IPS-15b (cell line): ENCODE results near the gene MACROH2A1.

Experiments used
- H3K27me3 ChIP-seq: one replicate; pipeline ENCODE4 v1.6.1; 2013; ENCODE audit warnings: low read length; ENCODE audit not compliant: control insufficient read depth, insufficient read depth
- H3K36me3 ChIP-seq: one replicate; pipeline ENCODE4 v1.6.1; 2013; ENCODE audit warnings: low read length; ENCODE audit not compliant: control insufficient read depth, insufficient read depth
- H3K4me1 ChIP-seq: one replicate; pipeline ENCODE4 v1.6.1; 2013; ENCODE audit warnings: mild to moderate bottlenecking, low read length; ENCODE audit not compliant: control insufficient read depth, insufficient read depth
- H3K4me3 ChIP-seq: one replicate; pipeline ENCODE4 v1.5.1; 2013; ENCODE audit warnings: low read depth, low read length
- H3K9ac ChIP-seq: one replicate; pipeline ENCODE4 v1.6.1; 2013; ENCODE audit warnings: low read depth, mild to moderate bottlenecking, low read length
- H3K9me3 ChIP-seq: one replicate; pipeline ENCODE4 v1.6.1; 2013; ENCODE audit warnings: mild to moderate bottlenecking, low read length; ENCODE audit not compliant: control insufficient read depth, insufficient read depth

MACROH2A1 gene

DNA sequence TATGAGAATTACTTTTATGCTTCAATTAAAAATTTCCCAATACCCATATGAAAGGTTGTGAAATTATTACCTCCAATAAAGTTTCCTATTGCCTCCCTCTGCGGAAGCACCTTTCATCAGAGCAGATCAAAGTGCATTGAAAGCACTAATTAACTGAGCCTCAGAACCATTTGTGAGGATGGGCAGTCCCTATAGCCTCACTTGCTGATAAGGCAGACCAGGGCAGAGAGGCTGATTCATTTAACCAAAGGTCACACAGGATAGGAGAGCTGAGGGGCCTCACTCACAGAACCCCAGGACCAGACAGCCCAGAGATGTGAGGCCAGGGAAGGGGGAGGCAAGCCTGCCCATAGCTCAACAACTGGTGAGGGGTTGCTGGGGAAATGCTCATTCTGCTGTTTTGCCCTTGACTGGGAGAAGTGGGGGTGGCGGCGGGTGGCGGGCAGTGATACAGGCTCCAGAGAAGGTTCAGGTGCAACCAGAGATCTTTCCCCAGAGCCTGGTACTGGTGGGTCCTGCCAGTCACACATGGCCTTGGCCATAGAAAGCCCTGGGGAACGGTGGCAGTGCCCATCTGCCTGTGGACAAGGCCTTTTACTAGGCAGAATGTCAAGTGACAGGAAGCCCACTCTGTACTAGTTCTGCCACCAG, 57.9 kb downstream of the MACROH2A1 start:
- H3K9me3 ChIP-seq = no peaks in the 10 kb centered on the region
- no peak overlapping the region for H3K4me3 ChIP-seq
- H3K36me3 ChIP-seq = peaks cover 5% of the 10 kb centered on the region
- H3K9ac ChIP-seq = no peak overlapping the region
- no peaks in the 10 kb centered on the region for H3K27me3 ChIP-seq
- no peaks in the 10 kb centered on the region for H3K4me1 ChIP-seq

DNA sequence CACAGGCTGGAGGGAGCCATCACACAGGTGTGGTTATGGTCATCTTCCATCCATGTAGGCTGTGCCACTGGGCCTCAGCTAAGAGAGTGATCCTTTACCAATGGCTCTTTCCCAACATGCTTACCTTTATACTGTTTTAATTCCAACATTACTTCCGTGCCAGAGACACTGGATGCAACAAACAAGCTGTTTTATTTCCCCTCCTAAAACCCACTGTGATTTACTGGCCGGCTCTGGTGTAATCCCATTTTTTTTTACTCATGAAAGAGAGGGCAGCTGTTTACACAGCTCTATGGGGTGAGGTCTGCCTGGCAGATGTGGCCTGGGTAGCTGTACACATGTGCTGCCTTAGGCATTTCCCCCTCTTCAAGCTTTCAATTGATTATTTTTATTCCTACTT, 58.5 kb downstream of the MACROH2A1 start:
- peaks cover 5% of the 10 kb centered on the region for H3K36me3 ChIP-seq

DNA sequence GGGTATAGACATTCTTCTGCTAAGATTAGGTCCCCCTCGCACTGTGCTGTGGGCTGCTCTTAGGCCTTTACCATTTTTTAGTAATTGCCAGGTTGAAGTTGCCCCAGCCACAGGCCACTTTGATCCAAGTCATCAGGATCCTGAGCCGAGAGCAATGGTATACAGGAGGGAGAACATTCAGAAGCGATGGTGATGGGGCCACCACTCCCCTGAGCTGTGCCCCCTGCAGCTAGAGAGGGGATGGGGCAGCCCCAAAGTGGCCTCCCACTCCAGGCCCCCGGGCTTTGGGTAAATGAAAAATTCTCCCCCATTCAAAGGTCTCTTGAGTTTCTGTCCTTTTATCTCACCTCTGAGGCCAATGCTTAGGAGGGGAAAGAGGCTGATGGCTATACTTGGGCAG, 59.4 kb downstream of the MACROH2A1 start:
- peaks cover 5% of the 10 kb centered on the region for H3K36me3 ChIP-seq

More for the DNA sequence above, 58.5 kb downstream of the MACROH2A1 start:
- no peaks in the 10 kb centered on the region for H3K4me1 ChIP-seq
- H3K9ac ChIP-seq = no peak overlapping the region
- H3K4me3 ChIP-seq = no peak overlapping the region
- H3K27me3 ChIP-seq = no peaks in the 10 kb centered on the region
- H3K9me3 ChIP-seq = no peaks in the 10 kb centered on the region

DNA sequence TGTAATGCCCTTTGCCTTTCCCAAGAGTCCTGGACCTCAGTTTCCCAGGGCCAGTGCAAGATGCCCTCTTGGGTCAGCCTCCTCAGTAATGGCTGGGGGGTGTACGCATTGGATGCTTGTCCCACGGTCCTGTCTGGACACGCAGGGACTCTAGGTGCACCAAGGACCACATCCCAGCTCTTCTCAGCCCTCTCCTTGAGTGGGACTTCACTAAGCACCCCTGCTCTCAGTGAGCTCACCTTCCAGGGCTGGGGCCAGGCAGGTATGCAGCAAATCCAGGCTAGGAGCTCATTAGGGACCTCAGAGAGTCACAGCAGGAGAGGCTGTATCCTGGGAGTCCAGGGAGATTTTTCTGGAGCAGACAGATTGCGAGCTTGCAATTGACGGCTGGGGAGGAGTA, 59.8 kb downstream of the MACROH2A1 start:
- Histone ChIP-seq H3K27me3 (no peaks in the 10 kb centered on the region), H3K4me1 (no peaks in the 10 kb centered on the region), H3K4me3 (no peak overlapping the region), H3K9me3 (no peaks in the 10 kb centered on the region), H3K36me3 (peaks cover 5% of the 10 kb centered on the region), H3K9ac (no peak overlapping the region)

More for the DNA sequence above, 59.4 kb downstream of the MACROH2A1 start:
- Histone ChIP-seq H3K4me3 (no peak overlapping the region), H3K9me3 (no peaks in the 10 kb centered on the region), H3K9ac (no peak overlapping the region), H3K27me3 (no peaks in the 10 kb centered on the region), H3K4me1 (no peaks in the 10 kb centered on the region)

DNA sequence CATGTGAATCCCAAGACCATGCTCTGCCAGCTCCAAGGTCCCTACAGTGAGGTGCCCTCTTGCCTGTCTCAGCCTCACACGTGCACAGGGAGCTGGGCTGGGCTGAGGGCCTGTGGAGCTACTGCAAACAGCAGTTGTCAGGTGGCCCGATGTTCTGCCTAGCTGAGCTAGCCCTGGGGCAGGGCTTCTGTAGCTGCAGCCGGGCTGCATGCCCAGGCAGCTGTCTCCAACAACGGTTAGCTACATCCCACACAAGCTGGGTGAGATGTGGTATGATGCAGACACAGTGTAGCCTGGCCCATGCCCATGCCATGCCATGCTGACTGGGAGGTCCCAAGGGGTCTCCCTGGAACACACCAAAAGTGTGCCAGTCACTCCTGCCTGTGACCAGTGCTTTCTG, 62.0 kb downstream of the MACROH2A1 start:
- no peaks in the 10 kb centered on the region for H3K4me1 ChIP-seq
- no peaks in the 10 kb centered on the region for H3K9me3 ChIP-seq
- no peaks in the 10 kb centered on the region for H3K27me3 ChIP-seq
- H3K36me3 ChIP-seq = peaks cover 5% of the 10 kb centered on the region
- H3K9ac ChIP-seq = no peak overlapping the region
- H3K4me3 ChIP-seq = no peak overlapping the region

DNA sequence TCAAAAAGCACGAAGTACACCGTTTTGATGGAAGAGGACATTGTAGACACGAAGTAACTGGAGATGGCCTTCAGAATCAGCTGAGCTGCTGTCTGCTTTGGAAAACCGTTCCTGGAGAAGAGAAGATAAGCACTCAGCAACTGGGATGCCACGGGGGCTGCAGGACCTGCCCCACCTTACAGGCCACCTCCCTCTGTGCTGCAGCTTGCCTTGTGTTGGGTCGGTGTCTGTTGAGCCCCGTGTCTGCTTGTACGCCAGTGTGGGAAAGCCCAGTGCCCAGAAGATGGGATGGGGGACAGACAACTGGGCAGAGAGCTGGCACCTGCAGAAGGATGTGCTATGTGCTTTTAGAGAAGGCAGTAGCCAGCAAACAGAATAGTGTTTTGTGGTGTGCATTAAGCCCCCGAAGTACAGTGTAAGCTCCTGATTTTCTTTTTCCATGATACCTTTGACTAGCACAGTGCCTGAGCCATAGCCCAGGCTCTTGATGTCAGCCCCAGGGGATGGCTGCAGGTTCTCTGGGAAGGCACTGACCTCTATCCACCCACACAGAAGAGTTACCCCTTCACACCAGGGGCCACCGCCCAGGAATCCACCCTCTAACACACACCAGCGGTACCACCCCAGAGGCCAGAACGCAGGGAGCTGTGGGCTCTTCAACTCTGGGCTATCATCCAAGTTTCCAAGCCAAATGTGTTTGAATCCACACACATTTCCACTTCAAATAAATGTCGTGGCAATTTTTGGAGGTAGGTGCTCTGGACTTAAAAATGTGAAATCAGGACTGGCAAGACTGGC, 63.8 kb downstream of the MACROH2A1 start:
- H3K36me3 ChIP-seq = no peaks in the 10 kb centered on the region
- no peaks in the 10 kb centered on the region for H3K4me1 ChIP-seq
- no peaks in the 10 kb centered on the region for H3K9me3 ChIP-seq
- H3K4me3 ChIP-seq = no peak overlapping the region
- H3K27me3 ChIP-seq = no peaks in the 10 kb centered on the region
- H3K9ac ChIP-seq = no peak overlapping the region

DNA sequence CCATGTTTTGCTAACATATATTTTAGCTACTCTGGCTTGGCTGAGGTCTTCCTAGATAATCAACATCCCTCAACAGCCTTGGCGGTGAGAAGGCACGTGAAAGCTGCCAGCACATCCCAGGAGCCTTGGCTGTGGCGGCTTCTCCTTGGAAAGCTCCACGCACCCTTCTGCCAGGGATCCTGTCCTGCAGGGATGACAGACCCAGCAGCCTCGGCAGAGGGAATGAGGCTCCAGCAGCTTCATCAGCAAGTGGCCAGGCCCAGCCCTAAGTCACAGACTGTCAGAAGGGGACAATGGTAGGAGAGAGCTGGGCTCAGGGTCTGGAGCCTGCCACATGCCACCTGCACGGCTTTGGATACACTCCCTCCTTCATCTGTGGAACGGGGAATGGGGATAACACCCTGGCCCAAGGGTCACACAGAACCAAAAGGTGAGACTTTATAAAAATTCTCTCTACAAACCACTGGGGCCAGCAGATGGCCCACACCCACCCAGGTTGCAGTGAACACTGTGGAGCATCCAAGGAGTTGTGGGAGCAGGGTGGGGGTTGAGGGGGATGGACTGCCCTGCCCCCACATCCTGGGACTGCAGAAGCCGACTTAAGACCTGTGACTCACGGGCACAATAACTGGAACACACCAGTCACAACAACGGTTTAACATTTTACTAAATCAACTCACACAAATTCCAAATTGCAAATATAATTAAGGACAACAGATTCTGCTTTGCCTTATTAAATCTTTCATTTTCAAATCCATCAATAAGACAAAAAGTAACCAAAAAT, 65.1 kb downstream of the MACROH2A1 start:
- Histone ChIP-seq H3K9ac (no peak overlapping the region), H3K9me3 (no peaks in the 10 kb centered on the region), H3K36me3 (no peaks in the 10 kb centered on the region)

DNA sequence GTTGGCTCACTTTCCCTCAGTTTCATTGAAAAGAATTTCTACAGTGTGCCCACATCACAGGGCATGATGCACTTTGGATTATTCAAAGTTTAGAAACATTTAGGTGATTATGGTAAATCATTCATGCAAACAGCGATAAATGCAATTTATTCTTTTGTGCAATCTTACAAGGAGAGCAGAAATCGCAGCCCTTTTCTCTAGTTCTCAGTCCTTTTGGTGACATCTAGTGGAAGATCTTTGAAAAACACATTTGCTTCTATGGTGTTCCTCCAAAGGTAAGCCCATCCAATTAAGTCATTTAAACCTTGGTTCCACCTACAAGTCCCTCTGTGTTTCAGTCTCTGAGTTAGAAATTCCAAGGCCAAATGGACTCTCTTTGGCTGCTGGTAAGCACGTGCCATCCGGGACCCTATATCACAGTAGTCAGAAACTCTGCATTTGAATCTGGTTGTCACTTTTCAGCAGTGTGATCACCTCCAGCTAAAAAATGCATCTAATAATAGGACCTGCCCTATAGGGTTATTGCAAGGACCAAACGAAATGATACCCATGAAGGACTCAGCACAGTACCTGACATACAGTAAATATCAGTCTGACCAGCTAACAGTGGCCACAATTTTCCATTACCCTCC, 66.4 kb downstream of the MACROH2A1 start:
- H3K4me3 ChIP-seq = no peak overlapping the region
- no peaks in the 10 kb centered on the region for H3K36me3 ChIP-seq
- H3K27me3 ChIP-seq = no peaks in the 10 kb centered on the region
- no peaks in the 10 kb centered on the region for H3K9me3 ChIP-seq
- no peak overlapping the region for H3K9ac ChIP-seq
- no peaks in the 10 kb centered on the region for H3K4me1 ChIP-seq

More for the DNA sequence above, 65.1 kb downstream of the MACROH2A1 start:
- no peak overlapping the region for H3K4me3 ChIP-seq
- H3K4me1 ChIP-seq = no peaks in the 10 kb centered on the region
- no peaks in the 10 kb centered on the region for H3K27me3 ChIP-seq

DNA sequence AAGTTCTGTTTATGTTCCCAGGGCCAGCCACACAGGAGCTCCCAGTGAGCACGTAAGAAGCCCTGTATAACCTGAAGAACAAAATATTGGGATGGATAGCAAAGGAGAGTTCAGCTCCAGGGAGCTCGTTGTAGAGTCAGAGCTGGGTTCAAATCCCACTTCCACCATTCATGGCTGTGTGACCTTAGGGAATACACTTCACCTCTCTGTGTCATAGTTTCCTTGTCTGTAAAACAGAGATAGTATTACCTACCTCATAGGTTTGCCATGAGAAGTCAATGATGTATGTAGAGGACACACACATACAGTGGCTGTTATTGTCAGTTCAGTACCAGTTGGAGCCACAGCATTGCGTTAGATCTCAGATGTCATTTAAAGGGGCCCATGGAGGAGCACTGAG, 67.4 kb downstream of the MACROH2A1 start:
- no peaks in the 10 kb centered on the region for H3K4me1 ChIP-seq

DNA sequence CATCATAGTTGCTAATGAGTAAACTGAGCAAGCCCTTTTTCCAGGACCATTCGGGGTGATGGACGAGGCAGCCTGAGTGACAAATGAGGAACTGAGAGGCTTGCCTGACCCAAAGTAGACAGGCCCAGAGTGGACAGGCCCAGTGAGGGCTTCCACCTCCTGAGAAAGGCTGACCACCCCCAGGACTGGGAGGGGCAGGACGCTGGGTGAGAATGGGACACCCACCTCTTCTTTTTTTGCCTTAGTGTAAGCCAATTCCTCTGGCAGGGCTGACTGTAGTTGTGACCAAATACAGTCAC, 68.3 kb downstream of the MACROH2A1 start:
- H3K9ac ChIP-seq = no peak overlapping the region
- no peaks in the 10 kb centered on the region for H3K9me3 ChIP-seq
- H3K36me3 ChIP-seq = no peaks in the 10 kb centered on the region
- H3K4me3 ChIP-seq = no peak overlapping the region
- H3K4me1 ChIP-seq = no peaks in the 10 kb centered on the region
- H3K27me3 ChIP-seq = no peaks in the 10 kb centered on the region

More for the DNA sequence above, 67.4 kb downstream of the MACROH2A1 start:
- Histone ChIP-seq H3K4me3 (no peak overlapping the region), H3K9ac (no peak overlapping the region), H3K36me3 (no peaks in the 10 kb centered on the region), H3K9me3 (no peaks in the 10 kb centered on the region), H3K27me3 (no peaks in the 10 kb centered on the region)

DNA sequence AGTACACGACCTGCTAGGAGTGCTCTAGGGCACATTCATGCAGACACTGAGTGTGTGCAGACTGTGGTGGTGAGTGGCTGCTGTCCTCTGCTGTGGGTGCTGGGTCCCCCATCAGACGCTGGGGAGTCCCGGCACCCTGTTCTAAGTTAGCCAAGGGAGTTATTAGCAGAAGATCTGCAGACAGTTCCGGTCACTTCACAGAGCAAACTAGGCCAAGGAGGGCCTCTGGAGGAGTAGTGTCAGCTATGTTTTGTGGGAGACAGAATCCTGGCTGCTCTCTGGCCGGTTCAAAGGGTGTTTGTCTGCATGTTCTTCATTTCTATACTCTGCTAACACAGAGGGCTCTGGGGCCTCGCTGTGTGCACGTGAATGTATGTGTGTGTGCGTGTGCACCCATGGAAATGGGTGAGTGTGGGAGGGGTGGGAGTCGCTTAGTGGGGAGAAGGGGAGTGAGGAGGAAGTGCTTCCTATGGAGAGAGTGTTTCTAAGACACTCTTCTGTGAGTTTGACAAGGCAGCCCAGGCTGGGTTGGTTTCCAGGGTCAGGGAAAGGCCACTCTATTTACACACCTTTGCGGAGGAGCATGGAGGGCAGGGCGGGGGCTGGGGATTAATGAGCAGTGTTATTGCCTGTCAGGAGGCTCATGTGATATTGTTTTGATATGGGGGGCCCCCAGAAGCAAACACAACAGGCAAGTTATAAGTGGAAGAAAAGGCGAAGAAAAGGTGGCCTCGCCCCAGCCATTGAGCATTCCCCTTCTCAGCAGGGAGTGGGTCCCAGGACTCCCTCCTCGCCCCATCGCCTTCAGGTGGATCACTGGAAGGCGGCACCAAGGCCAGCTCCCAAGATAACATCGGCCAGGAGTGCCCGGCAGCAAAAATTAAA, 68.9 kb downstream of the MACROH2A1 start:
- Histone ChIP-seq H3K9ac (no peak overlapping the region), H3K36me3 (no peaks in the 10 kb centered on the region)

More for the DNA sequence above, 68.9 kb downstream of the MACROH2A1 start:
- no peak overlapping the region for H3K4me3 ChIP-seq
- no peaks in the 10 kb centered on the region for H3K9me3 ChIP-seq
- no peaks in the 10 kb centered on the region for H3K4me1 ChIP-seq
- H3K27me3 ChIP-seq = no peaks in the 10 kb centered on the region
